Smooth muscle cell (in vitro differentiated cells): ENCODE data around the gene SMAD3. TPM values are rescaled to one million over a fixed set of nuclear protein-coding genes. Genes with fewer than 3 reads are reported as not detected.

ENCODE experiments used
- DNase-seq: peaks from one replicate; lab custom pipeline; 2025; ENCODE audit not compliant: unreplicated experiment; lab: John Stamatoyannopoulos, UW
- H2AFZ ChIP-seq: fragments of 200-600 bp; sonication (generic); 2 replicates; pipeline ENCODE4 v1.6.0; 2016; ENCODE audit warnings: antibody characterized with exemption, low read depth, mild to moderate bottlenecking
- H3F3A ChIP-seq: fragments of 200-600 bp; sonication (generic); 2 replicates; pipeline ENCODE4 v1.6.0; 2017; ENCODE audit warnings: antibody characterized with exemption, low read depth
- H3K27ac ChIP-seq: fragments of 200-600 bp; sonication (generic); 2 replicates; pipeline ENCODE4 v1.5.1; 2016; ENCODE audit warnings: low read depth, mild to moderate bottlenecking
- H3K27me3 ChIP-seq: fragments of 200-600 bp; sonication (generic); 2 replicates; pipeline ENCODE4 v1.6.1; 2016; ENCODE audit warnings: low read depth, mild to moderate bottlenecking
- H3K36me3 ChIP-seq: fragments of 200-600 bp; sonication (generic); 2 replicates; pipeline ENCODE4 v1.5.1; 2016; ENCODE audit warnings: low read depth
- H3K4me1 ChIP-seq: fragments of 200-600 bp; sonication (generic); 2 replicates; pipeline ENCODE4 v1.5.1; 2016; ENCODE audit warnings: low read depth
- H3K4me2 ChIP-seq: fragments of 200-600 bp; sonication (generic); 2 replicates; pipeline ENCODE4 v1.6.0; 2016; ENCODE audit warnings: mild to moderate bottlenecking
- H3K4me3 ChIP-seq: fragments of 200-600 bp; sonication (generic); 2 replicates; pipeline ENCODE4 v1.5.1; 2016; ENCODE audit warnings: mild to moderate bottlenecking
- H3K79me2 ChIP-seq: fragments of 200-600 bp; sonication (generic); 2 replicates; pipeline ENCODE4 v1.6.0; 2016; ENCODE audit warnings: low read depth, mild to moderate bottlenecking
- H3K9ac ChIP-seq: fragments of 200-600 bp; sonication (generic); 2 replicates; pipeline ENCODE4 v1.6.0; 2016; ENCODE audit warnings: low read depth
- H3K9me3 ChIP-seq: fragments of 200-600 bp; sonication (generic); replicated peaks from 2 replicates; pipeline ENCODE4 v1.5.1; 2016; ENCODE audit warnings: low read depth
- H4K20me1 ChIP-seq: fragments of 200-600 bp; sonication (generic); 2 replicates; pipeline ENCODE4 v1.6.0; 2016; ENCODE audit warnings: low read depth
- WGBS: methylation state at CpG from one replicate; pipeline ENCODE4 v1.1.7; 2016; ENCODE audit warnings: low lambda C conversion rate; 5-methylcytosine and 5-hydroxymethylcytosine counted together
- polyA plus RNA-seq: library from polyadenylated mRNA; unstranded; fragments of >200 nt; fragmentation: Nextera tagmentation; extraction: Ambion mirVana; gene quantifications from 2 replicates; pipeline ENCODE4 v1.2.1, GENCODE V29; 2016
- total RNA-seq: library from RNA; depleted of rRNA; stranded (reverse); fragments of >200 nt; gene quantifications from 2 replicates; pipeline ENCODE4 v1.2.3, GENCODE V29; 2014
- TF ChIP-seq, protein P1 (sequence below): fragments of 200-600 bp; sonication (generic); IDR thresholded peaks from 2 replicates; pipeline ENCODE4 v1.5.1; 2017; ENCODE audit warnings: borderline replicate concordance, mild to moderate bottlenecking, antibody characterized with exemption; ENCODE audit not compliant: insufficient read depth, poor library complexity, severe bottlenecking

The SMAD3 gene
- total and polyA plus RNA-seq, 2 experiments from 2014 or later = 20.2 to 21.9 TPM

DNA sequence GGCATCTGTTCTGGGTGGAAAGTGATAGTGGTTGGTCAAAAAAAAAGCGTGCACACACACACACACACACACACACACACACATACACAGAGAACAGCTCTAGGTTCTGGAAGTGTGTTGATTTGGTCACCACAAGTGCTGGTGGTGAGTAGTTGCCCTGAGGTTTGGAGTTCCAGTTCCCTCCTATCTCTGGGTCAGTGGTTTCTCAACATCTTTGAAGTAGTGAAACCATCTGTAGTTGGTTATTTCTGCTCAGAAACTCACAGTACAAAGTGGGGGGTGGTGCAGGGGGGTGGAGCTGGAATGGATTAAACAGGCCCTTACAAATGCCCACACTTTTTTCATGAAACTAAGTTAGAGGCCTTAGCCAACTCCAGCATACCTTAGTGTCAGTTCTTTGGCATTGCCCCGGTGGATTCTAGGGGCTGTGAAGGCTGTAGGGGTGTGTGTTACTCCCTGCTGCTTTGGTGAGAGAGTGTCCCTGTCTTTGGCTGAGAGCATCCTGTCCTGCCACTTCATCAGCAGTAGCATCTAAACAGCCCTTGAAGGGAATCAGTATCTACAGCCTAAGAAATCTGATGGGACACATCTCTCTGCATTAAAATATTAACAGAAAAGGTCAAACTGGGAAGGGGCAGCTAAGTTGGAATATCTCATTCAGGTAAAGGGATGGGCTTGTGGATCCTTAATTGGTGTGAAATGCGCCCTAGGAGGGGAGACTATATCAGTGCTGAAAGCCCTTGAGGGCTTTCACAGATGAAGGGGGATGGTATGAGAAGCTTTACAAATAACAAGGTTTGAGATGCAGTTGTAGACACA lies 20.6 kb downstream of the SMAD3 start:
- WGBS = 49% methylated on average over 3 of the region's 3 CpGs
- no peak overlapping the region for H3K9ac ChIP-seq
- no peak overlapping the region for H2AFZ ChIP-seq
- H3K27me3 ChIP-seq = no peaks in the 10 kb centered on the region
- H3F3A ChIP-seq = peaks cover 27% of the 10 kb centered on the region
- TF ChIP-seq, protein P1, sequence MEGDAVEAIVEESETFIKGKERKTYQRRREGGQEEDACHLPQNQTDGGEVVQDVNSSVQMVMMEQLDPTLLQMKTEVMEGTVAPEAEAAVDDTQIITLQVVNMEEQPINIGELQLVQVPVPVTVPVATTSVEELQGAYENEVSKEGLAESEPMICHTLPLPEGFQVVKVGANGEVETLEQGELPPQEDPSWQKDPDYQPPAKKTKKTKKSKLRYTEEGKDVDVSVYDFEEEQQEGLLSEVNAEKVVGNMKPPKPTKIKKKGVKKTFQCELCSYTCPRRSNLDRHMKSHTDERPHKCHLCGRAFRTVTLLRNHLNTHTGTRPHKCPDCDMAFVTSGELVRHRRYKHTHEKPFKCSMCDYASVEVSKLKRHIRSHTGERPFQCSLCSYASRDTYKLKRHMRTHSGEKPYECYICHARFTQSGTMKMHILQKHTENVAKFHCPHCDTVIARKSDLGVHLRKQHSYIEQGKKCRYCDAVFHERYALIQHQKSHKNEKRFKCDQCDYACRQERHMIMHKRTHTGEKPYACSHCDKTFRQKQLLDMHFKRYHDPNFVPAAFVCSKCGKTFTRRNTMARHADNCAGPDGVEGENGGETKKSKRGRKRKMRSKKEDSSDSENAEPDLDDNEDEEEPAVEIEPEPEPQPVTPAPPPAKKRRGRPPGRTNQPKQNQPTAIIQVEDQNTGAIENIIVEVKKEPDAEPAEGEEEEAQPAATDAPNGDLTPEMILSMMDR = no peak
- H3K79me2 ChIP-seq = peaks cover 91% of the 10 kb centered on the region
- no peak overlapping the region for H3K4me3 ChIP-seq
- H4K20me1 ChIP-seq = peaks cover 98% of the 10 kb centered on the region
- no peaks in the 10 kb centered on the region for H3K36me3 ChIP-seq
- peak overlapping the region; percentile 27 for H3K27ac ChIP-seq
- H3K9me3 ChIP-seq = no peaks in the 10 kb centered on the region
- no peak for DNase-seq
- peaks cover 76% of the 10 kb centered on the region for H3K4me1 ChIP-seq
- peak overlapping the region; percentile 45 for H3K4me2 ChIP-seq

DNA sequence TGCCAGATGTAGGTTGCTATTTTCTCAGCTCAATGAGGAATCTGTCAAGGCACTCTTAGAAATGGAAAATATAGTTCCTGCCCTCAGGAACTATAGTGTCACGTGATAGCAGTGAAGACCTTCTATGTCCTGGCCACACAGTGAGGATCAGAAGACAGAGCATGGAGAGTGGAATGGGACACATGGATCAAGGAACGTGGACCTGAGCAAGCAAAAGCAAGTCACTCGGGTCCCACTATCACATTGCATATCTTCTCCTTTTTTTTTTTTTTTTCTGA lies 21.2 kb downstream of the SMAD3 start:
- no peak overlapping the region for H2AFZ ChIP-seq
- 72% methylated on average over 3 of the region's 3 CpGs for WGBS
- no peak for DNase-seq
- peak overlapping the region; percentile 27 for H3K27ac ChIP-seq
- no peaks in the 10 kb centered on the region for H3K36me3 ChIP-seq
- peaks cover 90% of the 10 kb centered on the region for H3K79me2 ChIP-seq
- H3K9ac ChIP-seq = no peak overlapping the region
- H3F3A ChIP-seq = peaks cover 28% of the 10 kb centered on the region
- no peaks in the 10 kb centered on the region for H3K27me3 ChIP-seq
- H3K9me3 ChIP-seq = no peaks in the 10 kb centered on the region
- peak overlapping the region; percentile 45 for H3K4me2 ChIP-seq
- peaks cover 77% of the 10 kb centered on the region for H3K4me1 ChIP-seq
- TF ChIP-seq, protein P1 = no peak
- peaks cover 98% of the 10 kb centered on the region for H4K20me1 ChIP-seq
- no peak overlapping the region for H3K4me3 ChIP-seq

- Histone ChIP-seq H3F3A (peaks cover 30% of the 10 kb centered on the region), H3K27ac (peak overlapping the region; percentile 48), H3K9me3 (no peaks in the 10 kb centered on the region), H3K79me2 (peaks cover 90% of the 10 kb centered on the region), H3K9ac (no peak overlapping the region), H4K20me1 (peaks cover 98% of the 10 kb centered on the region), H3K36me3 (no peaks in the 10 kb centered on the region), H2AFZ (no peak overlapping the region), H3K4me1 (peaks cover 79% of the 10 kb centered on the region), H3K4me3 (no peak overlapping the region), H3K27me3 (no peaks in the 10 kb centered on the region), H3K4me2 (peak overlapping the region; percentile 48)
- no peak for DNase-seq
- 51% methylated on average over 6 of the region's 6 CpGs for WGBS
- TF ChIP-seq, protein P1 = no peak
Measured at GRCh38 chr15:67087507-67088172, 22.2 kb downstream of the SMAD3 start.
